OCI-LY7 (cell line): ENCODE measurements around the gene LPXN. TPM values are rescaled to one million over a fixed set of nuclear protein-coding genes. Genes with fewer than 3 reads are reported as not detected.

ENCODE experiments used
- BruUV-seq: library from RNA; stranded (reverse); fragments of 400-500 nt; replicated peaks from 2 replicates; lab custom pipeline; 2021; lab: Mats Ljungman, UMichigan
- CTCF ChIA-PET: fragments of 300-600 bp; sonication (Branson Sonifier 250); formaldehyde crosslinking; loops from one replicate; lab custom pipeline; 2022; ENCODE audit warnings: antibody characterized with exemption; ENCODE audit not compliant: unreplicated experiment; lab: Charles Lee
- POLR2A ChIA-PET: fragments of 300-600 bp; sonication (Branson Sonifier 250); formaldehyde crosslinking; loops from one replicate; lab custom pipeline; 2022; ENCODE audit warnings: antibody characterized with exemption; lab: Charles Lee
- DNase-seq: peaks from one replicate; pipeline ENCODE4 v3.0.0-alpha.2; 2015; ENCODE audit warnings: low spot score
- H2AFZ ChIP-seq: fragments of 200-600 bp; sonication (generic), shearing (Covaris generic); 2 replicates; pipeline ENCODE4 v1.6.1; 2014; ENCODE audit warnings: mild to moderate bottlenecking, antibody characterized with exemption, low read length, moderate library complexity
- H3K27ac ChIP-seq: fragments of 200-600 bp; sonication (generic); 2 replicates; pipeline ENCODE4 v1.5.1; 2014; ENCODE audit warnings: mixed run types, low read depth, mild to moderate bottlenecking, moderate library complexity, low read length, inconsistent platforms; ENCODE audit not compliant: poor library complexity, severe bottlenecking
- H3K36me3 ChIP-seq: fragments of 200-600 bp; sonication (generic); 2 replicates; pipeline ENCODE4 v1.6.1; 2014; ENCODE audit warnings: mild to moderate bottlenecking, antibody characterized with exemption, low read length, moderate library complexity, mixed read lengths; ENCODE audit not compliant: insufficient read depth
- H3K4me1 ChIP-seq: fragments of 200-600 bp; sonication (generic); 2 replicates; pipeline ENCODE4 v1.5.1; 2014; ENCODE audit warnings: mild to moderate bottlenecking, low read length; ENCODE audit not compliant: insufficient read depth, poor library complexity, severe bottlenecking
- H3K4me2 ChIP-seq: fragments of 200-600 bp; sonication (generic); 2 replicates; pipeline ENCODE4 v1.6.1; 2014; ENCODE audit warnings: mild to moderate bottlenecking, low read length
- H3K4me3 ChIP-seq: fragments of 200-600 bp; sonication (generic); 2 replicates; pipeline ENCODE4 v1.5.1; 2014; ENCODE audit warnings: mild to moderate bottlenecking, low read depth, low read length; ENCODE audit not compliant: poor library complexity, severe bottlenecking
- H3K79me2 ChIP-seq: fragments of 200-600 bp; sonication (generic); 2 replicates; pipeline ENCODE4 v1.6.1; 2016; ENCODE audit warnings: low read depth, mild to moderate bottlenecking, low read length, moderate library complexity, mixed read lengths; ENCODE audit not compliant: insufficient read depth
- H3K9me2 ChIP-seq: fragments of 200-600 bp; sonication (generic); 2 replicates; pipeline ENCODE4 v1.6.1; 2016; ENCODE audit warnings: mild to moderate bottlenecking, low read length, mixed read lengths; ENCODE audit not compliant: insufficient read depth
- H3K9me3 ChIP-seq: fragments of 200-600 bp; sonication (generic); 2 replicates; pipeline ENCODE4 v1.6.1; 2014; ENCODE audit warnings: mild to moderate bottlenecking, mixed run types, low read length, mixed read lengths
- H4K20me1 ChIP-seq: fragments of 200-600 bp; sonication (generic); 2 replicates; pipeline ENCODE4 v1.6.1; 2014; ENCODE audit warnings: mild to moderate bottlenecking, antibody characterized with exemption, low read length, moderate library complexity, mixed read lengths; ENCODE audit not compliant: insufficient read depth
- CTCF ChIP-seq: fragments of 200-600 bp; sonication (generic); conservative IDR thresholded peaks from 2 replicates; pipeline ENCODE4 v1.5.1; 2014; ENCODE audit warnings: mild to moderate bottlenecking, antibody characterized with exemption, low read length, moderate library complexity, mixed read lengths
- EZH2phosphoT487 ChIP-seq: fragments of 200-600 bp; sonication (generic); IDR thresholded peaks from 2 replicates; pipeline ENCODE4 v1.6.1; 2018; ENCODE audit warnings: low read depth, borderline replicate concordance, mild to moderate bottlenecking, mixed run types, antibody characterized with exemption, low read length, moderate library complexity, mixed read lengths
- intact Hi-C: fragments of 100-400 bp; cut with micrococcal nuclease; formaldehyde crosslinking; loops from one replicate; pipeline ENCODE4 v1.10.0; 2022; ENCODE audit not compliant: unreplicated experiment
- total RNA-seq, 2 experiments: library from RNA; depleted of rRNA in 1 of 2; stranded (reverse); fragments of >200 nt in 1 of 2; shearing (Covaris generic) in 1 of 2; gene quantifications; 2 replicates each; pipeline ENCODE4 v1.2.3, GENCODE V29; 2014 to 2022

Gene LPXN
- total RNA-seq, 2 experiments from 2014 or later = 79.3 to 130 TPM

- Histone ChIP-seq H3K79me2 (no peaks in the 10 kb centered on the region), H3K9me3 (no peaks in the 10 kb centered on the region), H3K27ac (no peak within 1 kb of the TSS), H3K9me2 (no peaks in the 10 kb centered on the region; the same call in 1 of the 2 replicates), H3K4me3 (no peak within 1 kb of the TSS), H4K20me1 (no peaks in the 10 kb centered on the region), H3K4me1 (peaks cover 12% of the 10 kb centered on the region), H3K36me3 (peaks cover 98% of the 10 kb centered on the region), H2AFZ (no peak within 1 kb of the TSS), H3K4me2 (no peak within 1 kb of the TSS)
- intact Hi-C loops = no loop called here
- TF ChIP-seq EZH2phosphoT487 (no peak), CTCF (no peak)
- DNase-seq = no peak
- POLR2A ChIA-PET = interaction anchor here (0.7 to 2.7 kb wide), 3 partner anchors 12 to 54 kb away, joined by 3 to 9 read pairs (median 4); no protein-coding TSS in a partner anchor
- CTCF ChIA-PET = no interaction called here
- BruUV-seq = no TSS peak
Observed at GRCh38 chr11:58622344-58622743, 46.7 kb upstream of the LPXN start, which contains the start of gene CNTF. CNTF (plus strand) TSS chr11:58622665; CDS start chr11:58622753, 88 bp downstream.

GRCh38 chr11:58621586-58622262, 46.1 kb upstream of the LPXN start:
- ChIA-PET POLR2A (interaction anchor here (0.9 to 2.7 kb wide), 3 partner anchors 12 to 58 kb away, joined by 3 to 9 read pairs (median 3); no protein-coding TSS in a partner anchor), CTCF (no interaction called here)
- Histone ChIP-seq H3K4me3 (no peak overlapping the region), H3K27ac (no peak overlapping the region), H3K4me1 (peaks cover 6% of the 10 kb centered on the region), H3K36me3 (peaks cover 98% of the 10 kb centered on the region), H4K20me1 (no peaks in the 10 kb centered on the region), H3K4me2 (no peak overlapping the region), H2AFZ (no peak overlapping the region), H3K79me2 (no peaks in the 10 kb centered on the region), H3K9me3 (no peaks in the 10 kb centered on the region), H3K9me2 (no peaks in the 10 kb centered on the region; the same call in 1 of the 2 replicates)
- intact Hi-C loops = no loop called here
- no peak for DNase-seq
- TF ChIP-seq CTCF (no peak), EZH2phosphoT487 (no peak)
- no TSS peak for BruUV-seq
